ENCODE measurements around the gene SETBP1. TPM values are rescaled to one million over a fixed set of nuclear protein-coding genes. Genes with fewer than 3 reads are reported as not detected.

The SETBP1 gene
- polyA plus RNA-seq, 1 donor from 2014 or later, result 16.8 TPM

GRCh38 chr18:44782617-44783016, 101.9 kb downstream of the SETBP1 start:
- Mint-ChIP-seq H3K4me3 (no peak overlapping the region), H3K4me1 (peaks cover 70 to 87% (median 79%) of the 10 kb centered on the region in 3 donors), H3K36me3 (no peaks in the 10 kb centered on the region), H3K27ac (peak overlapping the region in 1 of 3 donors; percentile 32), H3K9me3 (no peaks in the 10 kb centered on the region), H3K27me3 (peaks cover 1% of the 10 kb centered on the region)

GRCh38 chr18:44783371-44783770, 102.7 kb downstream of the SETBP1 start:
- Mint-ChIP-seq H3K9me3 (no peaks in the 10 kb centered on the region), H3K4me1 (peaks cover 68 to 86% (median 78%) of the 10 kb centered on the region in 3 donors), H3K27me3 (peaks cover 1% of the 10 kb centered on the region), H3K4me3 (no peak overlapping the region), H3K36me3 (no peaks in the 10 kb centered on the region), H3K27ac (peak overlapping the region in 1 of 3 donors; percentile 80)

GRCh38 chr18:44786257-44786656, 105.6 kb downstream of the SETBP1 start:
- Mint-ChIP-seq H3K36me3 (peaks cover 2% of the 10 kb centered on the region), H3K4me1 (peaks cover 61 to 71% (median 67%) of the 10 kb centered on the region in 3 donors), H3K9me3 (no peaks in the 10 kb centered on the region), H3K4me3 (peak overlapping the region; percentile 83 to 92 (median 85)), H3K27ac (peak overlapping the region; percentile 72 to 93 (median 79)), H3K27me3 (peaks cover 1% of the 10 kb centered on the region)

GRCh38 chr18:44786688-44787087, 106.0 kb downstream of the SETBP1 start:
- Mint-ChIP-seq H3K4me3 (peak overlapping the region; percentile 83 to 92 (median 85)), H3K9me3 (no peaks in the 10 kb centered on the region), H3K27ac (peak overlapping the region; percentile 72 to 93 (median 79)), H3K27me3 (peaks cover 1% of the 10 kb centered on the region), H3K36me3 (peaks cover 4% of the 10 kb centered on the region), H3K4me1 (peaks cover 58 to 67% (median 65%) of the 10 kb centered on the region in 3 donors)

- Mint-ChIP-seq H3K9me3 (no peaks in the 10 kb centered on the region), H3K27ac (peak overlapping the region in 2 of 3 donors; percentile 23 to 63), H3K27me3 (peaks cover 1% of the 10 kb centered on the region), H3K36me3 (peaks cover 4% of the 10 kb centered on the region), H3K4me3 (peak overlapping the region in 2 of 4 donors; percentile 34 to 47), H3K4me1 (peaks cover 50 to 63% (median 63%) of the 10 kb centered on the region in 3 donors)
Observed at GRCh38 chr18:44788334-44788733, 107.6 kb downstream of the SETBP1 start.

GRCh38 chr18:44789710-44790109, 109.0 kb downstream of the SETBP1 start:
- Mint-ChIP-seq H3K4me3 (peak overlapping the region in 1 of 4 donors; percentile 31), H3K9me3 (no peaks in the 10 kb centered on the region), H3K36me3 (peaks cover 4% of the 10 kb centered on the region), H3K4me1 (peaks cover 47 to 64% (median 60%) of the 10 kb centered on the region in 3 donors), H3K27me3 (peaks cover 1% of the 10 kb centered on the region), H3K27ac (peak overlapping the region in 2 of 3 donors; percentile 65 to 72)

GRCh38 chr18:44790860-44791259, 110.2 kb downstream of the SETBP1 start:
- H3K4me3 Mint-ChIP-seq, result no peak overlapping the region

GRCh38 chr18:44791520-44791919, 110.8 kb downstream of the SETBP1 start:
- no peak overlapping the region for H3K4me3 Mint-ChIP-seq
- H3K36me3 Mint-ChIP-seq, result peaks cover 7% of the 10 kb centered on the region
- peaks cover 39 to 63% (median 55%) of the 10 kb centered on the region in 3 donors for H3K4me1 Mint-ChIP-seq
- no peaks in the 10 kb centered on the region for H3K27me3 Mint-ChIP-seq
- no peaks in the 10 kb centered on the region for H3K9me3 Mint-ChIP-seq
- H3K27ac Mint-ChIP-seq, result peak overlapping the region in 2 of 3 donors; percentile 64 to 73

More at GRCh38 chr18:44790860-44791259, 110.2 kb downstream of the SETBP1 start:
- no peaks in the 10 kb centered on the region for H3K9me3 Mint-ChIP-seq
- H3K27ac Mint-ChIP-seq, result no peak overlapping the region
- H3K27me3 Mint-ChIP-seq, result peaks cover 1% of the 10 kb centered on the region
- H3K4me1 Mint-ChIP-seq, result peaks cover 41 to 64% (median 58%) of the 10 kb centered on the region in 3 donors
- peaks cover 7% of the 10 kb centered on the region for H3K36me3 Mint-ChIP-seq

- H3K4me3 Mint-ChIP-seq, result no peak overlapping the region
- H3K27ac Mint-ChIP-seq, result peak overlapping the region in 1 of 3 donors; percentile 73
Observed at GRCh38 chr18:44792456-44793061, 111.9 kb downstream of the SETBP1 start.

GRCh38 chr18:44793194-44793593, 112.5 kb downstream of the SETBP1 start:
- Mint-ChIP-seq H3K36me3 (peaks cover 7% of the 10 kb centered on the region), H3K27me3 (no peaks in the 10 kb centered on the region), H3K27ac (peak overlapping the region in 1 of 3 donors; percentile 71), H3K9me3 (no peaks in the 10 kb centered on the region), H3K4me3 (no peak overlapping the region), H3K4me1 (peaks cover 39 to 61% (median 55%) of the 10 kb centered on the region in 3 donors)

More at GRCh38 chr18:44792456-44793061, 111.9 kb downstream of the SETBP1 start:
- Mint-ChIP-seq H3K27me3 (no peaks in the 10 kb centered on the region), H3K36me3 (peaks cover 7% of the 10 kb centered on the region), H3K4me1 (peaks cover 34 to 59% (median 53%) of the 10 kb centered on the region in 3 donors), H3K9me3 (no peaks in the 10 kb centered on the region)

GRCh38 chr18:44793685-44794084, 113.0 kb downstream of the SETBP1 start:
- Mint-ChIP-seq H3K9me3 (no peaks in the 10 kb centered on the region), H3K36me3 (peaks cover 7% of the 10 kb centered on the region), H3K4me3 (no peak overlapping the region), H3K27ac (peak overlapping the region in 1 of 3 donors; percentile 71), H3K27me3 (no peaks in the 10 kb centered on the region), H3K4me1 (peaks cover 41 to 63% (median 57%) of the 10 kb centered on the region in 3 donors)

- Mint-ChIP-seq H3K9me3 (peaks cover 0 to under 1% (median 0%) of the 10 kb centered on the region in 3 donors), H3K4me3 (peak overlapping the region in 1 of 4 donors; percentile 55), H3K36me3 (peaks cover 6% of the 10 kb centered on the region), H3K27me3 (no peaks in the 10 kb centered on the region), H3K4me1 (peaks cover 43 to 74% (median 62%) of the 10 kb centered on the region in 3 donors), H3K27ac (peak overlapping the region; percentile 67 to 79 (median 71))
Observed at GRCh38 chr18:44795241-44795640, 114.6 kb downstream of the SETBP1 start.

GRCh38 chr18:44796429-44797428, 116.0 kb downstream of the SETBP1 start:
- H3K27me3 Mint-ChIP-seq, result no peaks in the 10 kb centered on the region
- H3K9me3 Mint-ChIP-seq, result peaks cover 0 to 4% (median 1%) of the 10 kb centered on the region in 3 donors
- peaks cover 12% of the 10 kb centered on the region for H3K36me3 Mint-ChIP-seq
- H3K4me3 Mint-ChIP-seq, result peak overlapping the region in 1 of 4 donors; percentile 30
- peak overlapping the region in 2 of 3 donors; percentile 59 to 95 for H3K27ac Mint-ChIP-seq
- H3K4me1 Mint-ChIP-seq, result peaks cover 46 to 77% (median 65%) of the 10 kb centered on the region in 3 donors

GRCh38 chr18:44798433-44799048, 117.9 kb downstream of the SETBP1 start:
- Mint-ChIP-seq H3K4me1 (peaks cover 61 to 86% (median 77%) of the 10 kb centered on the region in 3 donors), H3K36me3 (peaks cover 12% of the 10 kb centered on the region), H3K27me3 (no peaks in the 10 kb centered on the region), H3K9me3 (peaks cover 0 to 4% (median 1%) of the 10 kb centered on the region in 3 donors), H3K27ac (peak overlapping the region; percentile 91 to 95 (median 94)), H3K4me3 (peak overlapping the region in 3 of 4 donors; percentile 11 to 56 (median 13))

Data from IgD-negative memory B cell (primary cell).